Measurements from ENCODE around the gene DPM2. TPM values are rescaled to one million over a fixed set of nuclear protein-coding genes. Genes with fewer than 3 reads are reported as not detected.
A peak's percentile ranks its signal among the peaks of the same experiment; 100 is the strongest.

Gene DPM2
- total RNA-seq, 1 donor from 2014 or later, result 32.7 TPM

DNA sequence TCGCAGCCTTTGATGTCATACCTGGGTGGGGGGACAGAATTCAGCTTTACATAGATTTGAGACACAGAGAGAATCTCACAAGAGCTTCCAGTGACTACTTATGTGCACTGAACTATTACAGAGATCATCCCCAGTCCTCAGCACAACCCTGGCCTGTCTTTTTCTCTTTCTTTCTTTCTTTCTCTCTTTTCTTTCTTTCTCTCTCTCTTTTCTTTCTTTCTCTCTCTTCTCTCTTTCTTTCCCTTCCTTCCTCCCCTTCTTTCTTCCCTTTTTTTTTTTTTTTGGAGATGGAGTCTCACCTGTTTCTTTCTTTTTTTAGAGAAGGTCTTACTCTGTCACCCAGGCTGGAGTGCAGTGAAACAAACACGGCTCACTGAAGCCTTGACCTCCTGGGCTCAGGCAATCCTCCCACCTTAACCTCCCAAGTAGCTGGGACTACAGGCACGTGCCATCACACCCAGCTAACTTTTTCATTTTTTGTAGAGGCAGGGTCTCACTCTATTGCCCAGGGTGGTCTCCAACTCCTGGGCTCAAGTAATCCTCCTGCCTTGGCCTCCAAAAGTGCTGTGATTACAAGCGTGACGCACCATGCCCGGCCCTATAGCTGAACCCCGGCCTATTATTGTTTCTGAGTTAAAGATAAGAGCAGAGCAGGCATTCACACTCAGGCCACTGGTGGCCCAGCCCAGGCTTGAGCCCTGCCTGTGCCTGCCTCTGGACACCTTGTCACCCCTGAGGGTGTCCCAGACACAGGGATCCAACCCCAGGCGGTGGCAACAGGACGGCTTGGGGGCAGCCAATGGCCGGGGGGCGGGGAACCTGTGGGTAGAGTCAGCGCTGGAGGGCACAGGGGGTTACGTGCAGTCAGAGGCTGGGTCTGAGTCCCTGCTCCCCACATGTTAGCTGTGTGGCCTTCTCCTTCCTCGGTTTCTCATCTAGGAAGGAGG, 11.4 kb downstream of the DPM2 start:
- Mint-ChIP-seq H3K4me3 (ENCODE audit: unreplicated experiment) (peak overlapping the region; percentile 67), H3K4me1 (ENCODE audit: low read depth, unreplicated experiment) (peaks cover 7% of the 10 kb centered on the region), H3K27me3 (ENCODE audit: low read depth, unreplicated experiment) (peaks cover 23% of the 10 kb centered on the region), H3K9me3 (ENCODE audit: unreplicated experiment) (no peaks in the 10 kb centered on the region), H3K36me3 (ENCODE audit: low read depth, unreplicated experiment) (peaks cover 1% of the 10 kb centered on the region), H3K27ac (ENCODE audit: unreplicated experiment) (no peak overlapping the region)
- DNase-seq (ENCODE audit: low read depth) (no peak), FAIRE-seq (no peak)
- Histone ChIP-seq H3K4me3 (ENCODE audit: insufficient read depth, low read depth, low read length) (peak overlapping the region; percentile 31), H3K79me2 (ENCODE audit: insufficient read depth, low read length) (no peaks in the 10 kb centered on the region), H3K36me3 (ENCODE audit: insufficient read depth, low read length) (no peaks in the 10 kb centered on the region), H3K4me1 (ENCODE audit: insufficient read depth, low read length) (peaks cover 39% of the 10 kb centered on the region), H3K4me2 (ENCODE audit: low read length) (peak overlapping the region; percentile 72), H3K27ac (ENCODE audit: low read depth, low read length) (no peak overlapping the region), H3K27me3 (ENCODE audit: insufficient read depth, low read length) (no peaks in the 10 kb centered on the region), H3K9ac (ENCODE audit: low read length) (peak overlapping the region; percentile 45), H2AFZ (ENCODE audit: low read depth, low read length) (peak overlapping the region; percentile 64), H4K20me1 (ENCODE audit: insufficient read depth, low read length) (peaks cover 18% of the 10 kb centered on the region), H3K9me3 (ENCODE audit: insufficient read depth, low read depth, low read length) (no peaks in the 10 kb centered on the region)
- TF ChIP-seq, protein P1, sequence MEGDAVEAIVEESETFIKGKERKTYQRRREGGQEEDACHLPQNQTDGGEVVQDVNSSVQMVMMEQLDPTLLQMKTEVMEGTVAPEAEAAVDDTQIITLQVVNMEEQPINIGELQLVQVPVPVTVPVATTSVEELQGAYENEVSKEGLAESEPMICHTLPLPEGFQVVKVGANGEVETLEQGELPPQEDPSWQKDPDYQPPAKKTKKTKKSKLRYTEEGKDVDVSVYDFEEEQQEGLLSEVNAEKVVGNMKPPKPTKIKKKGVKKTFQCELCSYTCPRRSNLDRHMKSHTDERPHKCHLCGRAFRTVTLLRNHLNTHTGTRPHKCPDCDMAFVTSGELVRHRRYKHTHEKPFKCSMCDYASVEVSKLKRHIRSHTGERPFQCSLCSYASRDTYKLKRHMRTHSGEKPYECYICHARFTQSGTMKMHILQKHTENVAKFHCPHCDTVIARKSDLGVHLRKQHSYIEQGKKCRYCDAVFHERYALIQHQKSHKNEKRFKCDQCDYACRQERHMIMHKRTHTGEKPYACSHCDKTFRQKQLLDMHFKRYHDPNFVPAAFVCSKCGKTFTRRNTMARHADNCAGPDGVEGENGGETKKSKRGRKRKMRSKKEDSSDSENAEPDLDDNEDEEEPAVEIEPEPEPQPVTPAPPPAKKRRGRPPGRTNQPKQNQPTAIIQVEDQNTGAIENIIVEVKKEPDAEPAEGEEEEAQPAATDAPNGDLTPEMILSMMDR (IDR thresholded peaks at IDR 0.05; ENCODE audit: insufficient read depth, low read depth, low read length), result no peak
- no peak for TF ChIP-seq EZH2 (IDR thresholded peaks at IDR 0.05; ENCODE audit: insufficient read depth, low read length)

DNA sequence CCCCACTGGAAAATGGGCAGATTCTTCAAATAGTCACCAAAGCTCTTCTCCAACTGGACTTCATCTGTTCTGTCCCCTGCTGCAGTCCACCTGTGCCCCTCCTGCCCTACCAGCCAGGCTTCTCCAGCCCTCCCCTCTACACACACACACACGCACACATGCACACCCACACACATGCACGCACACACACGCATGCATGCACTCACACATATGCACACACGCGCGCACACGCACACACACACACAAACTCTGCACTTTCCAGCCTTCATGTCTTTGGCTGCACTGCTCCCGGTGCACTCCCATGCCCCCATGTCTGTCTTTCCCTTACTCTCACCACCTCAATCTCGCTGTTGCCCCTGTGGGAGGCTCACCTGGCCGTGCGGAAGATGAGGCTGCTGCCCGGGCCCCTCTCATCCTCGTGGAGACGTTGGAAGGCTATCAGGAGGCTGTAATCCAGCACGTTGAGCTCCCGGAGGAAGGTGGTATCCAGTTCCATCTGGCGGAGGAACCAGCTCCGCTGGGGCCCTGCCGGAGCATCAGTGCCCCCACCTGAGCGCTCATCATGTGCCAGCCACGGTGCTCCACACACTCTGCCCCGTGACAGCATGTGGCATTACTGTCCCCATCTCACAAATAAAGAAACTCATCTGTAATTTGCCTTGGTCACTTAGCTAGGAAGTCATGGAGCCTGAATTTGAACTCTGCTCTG, 12.8 kb downstream of the DPM2 start:
- H3K27ac ChIP-seq (ENCODE audit: low read depth, low read length), result no peak overlapping the region
- FAIRE-seq, result no peak
- Mint-ChIP-seq H3K4me3 (ENCODE audit: unreplicated experiment) (no peak overlapping the region), H3K27me3 (ENCODE audit: low read depth, unreplicated experiment) (peaks cover 23% of the 10 kb centered on the region), H3K9me3 (ENCODE audit: unreplicated experiment) (no peaks in the 10 kb centered on the region), H3K36me3 (ENCODE audit: low read depth, unreplicated experiment) (peaks cover 1% of the 10 kb centered on the region), H3K4me1 (ENCODE audit: low read depth, unreplicated experiment) (peaks cover 4% of the 10 kb centered on the region), H3K27ac (ENCODE audit: unreplicated experiment) (peak overlapping the region; percentile 53)
- peaks cover 29% of the 10 kb centered on the region for H3K4me1 ChIP-seq (ENCODE audit: insufficient read depth, low read length)
- no peak overlapping the region for H3K9ac ChIP-seq (ENCODE audit: low read length)
- H3K36me3 ChIP-seq (ENCODE audit: insufficient read depth, low read length), result no peaks in the 10 kb centered on the region
- H3K9me3 ChIP-seq (ENCODE audit: insufficient read depth, low read depth, low read length), result no peaks in the 10 kb centered on the region
- H3K4me2 ChIP-seq (ENCODE audit: low read length), result no peak overlapping the region
- H2AFZ ChIP-seq (ENCODE audit: low read depth, low read length), result no peak overlapping the region
- no peaks in the 10 kb centered on the region for H3K27me3 ChIP-seq (ENCODE audit: insufficient read depth, low read length)
- H4K20me1 ChIP-seq (ENCODE audit: insufficient read depth, low read length), result peaks cover 14% of the 10 kb centered on the region
- TF ChIP-seq, protein P1 (IDR thresholded peaks at IDR 0.05; ENCODE audit: insufficient read depth, low read depth, low read length), result no peak
- TF ChIP-seq EZH2 (IDR thresholded peaks at IDR 0.05; ENCODE audit: insufficient read depth, low read length), result no peak
- DNase-seq (ENCODE audit: low read depth), result no peak
- H3K79me2 ChIP-seq (ENCODE audit: insufficient read depth, low read length), result no peaks in the 10 kb centered on the region
- H3K4me3 ChIP-seq (ENCODE audit: insufficient read depth, low read depth, low read length), result no peak overlapping the region
